GM18505 (cell line): ENCODE measurements around the gene CACNA2D3.

Experiments used
- ATAC-seq: cut with Tn5 transposase; IDR thresholded peaks from one replicate; pipeline ENCODE4 v1.9.1; 2021; ENCODE audit not compliant: unreplicated experiment
- POLR2A ChIP-seq: IDR thresholded peaks from 4 replicates; pipeline ENCODE4 v1.6.1; 2011; ENCODE audit warnings: borderline replicate concordance; ENCODE audit not compliant: insufficient read depth, insufficient read length; ENCODE audit errors: extremely low read depth

Gene CACNA2D3

DNA sequence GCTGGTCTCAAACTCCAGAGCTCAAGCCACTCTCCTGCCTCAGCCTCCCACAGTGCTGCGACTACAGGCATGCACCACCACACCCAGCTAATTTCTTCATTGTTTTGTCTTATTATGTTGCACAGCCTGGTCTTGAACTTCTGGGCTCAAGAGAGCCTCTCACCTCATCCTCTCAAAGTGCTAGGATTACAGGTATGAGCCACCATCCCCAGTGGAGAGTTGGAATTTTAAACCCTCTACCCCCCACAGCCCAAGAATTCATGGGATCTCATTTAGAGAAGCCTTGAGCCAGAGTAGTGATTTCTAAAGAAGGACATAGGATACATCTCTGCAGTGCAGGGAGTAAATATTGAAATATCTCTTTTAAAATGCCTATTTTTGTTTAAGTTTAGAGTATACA, 221.1 kb downstream of the CACNA2D3 start:
- no peak for ATAC-seq
- no peak for TF ChIP-seq POLR2A

DNA sequence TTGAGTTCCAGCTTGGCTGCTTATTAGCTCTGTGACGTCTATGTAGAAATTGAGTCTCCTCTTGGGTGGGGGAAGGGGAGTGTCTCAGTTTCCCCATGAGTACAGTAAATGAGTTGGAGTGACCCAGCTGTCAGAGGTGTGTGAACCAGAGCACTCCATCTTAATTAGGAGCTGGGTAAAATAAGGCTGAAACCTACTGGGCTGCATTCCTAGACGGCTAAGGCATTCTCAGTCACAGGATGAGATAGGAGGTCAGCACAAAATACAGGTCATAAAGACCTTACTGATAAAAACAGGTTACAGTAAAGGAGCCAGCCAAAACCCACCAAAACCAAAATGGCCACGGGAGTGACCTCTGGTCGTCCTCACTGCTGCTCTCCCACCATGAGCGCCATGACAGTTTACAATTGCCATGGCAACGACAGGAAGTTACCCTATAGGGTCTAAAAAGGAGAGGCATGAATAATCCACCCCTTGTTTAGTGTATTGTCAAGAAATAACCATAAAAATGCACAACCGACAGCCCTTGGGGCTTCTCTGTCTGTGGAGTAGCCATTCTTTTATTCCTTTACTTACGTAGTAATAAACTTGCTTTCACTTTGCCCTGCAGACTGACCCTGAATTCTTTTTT, 222.4 kb downstream of the CACNA2D3 start:
- no peak for ATAC-seq
- TF ChIP-seq POLR2A = no peak

GRCh38 chr3:54345847-54346375, 223.6 kb downstream of the CACNA2D3 start:
- ATAC-seq = no peak
- TF ChIP-seq POLR2A = no peak

DNA sequence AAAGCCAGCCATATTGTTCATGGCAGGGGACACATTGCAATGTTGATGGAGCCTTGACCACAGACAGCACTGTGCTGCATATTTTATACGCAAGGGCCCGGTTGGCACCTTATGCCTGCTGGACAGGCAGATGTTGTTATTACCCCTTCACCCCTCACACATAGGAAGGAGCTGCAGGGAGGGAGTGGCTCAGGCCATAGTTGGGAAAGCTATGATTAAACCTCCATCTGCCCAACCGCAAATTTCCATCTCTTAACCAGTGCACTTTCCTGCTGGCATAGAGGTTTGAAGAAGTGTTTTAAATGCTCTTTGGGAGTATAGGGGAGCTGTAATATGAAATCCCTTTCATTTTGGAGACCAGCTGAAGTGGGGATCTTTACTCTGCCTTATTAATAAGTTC, 224.7 kb downstream of the CACNA2D3 start:
- no peak for ATAC-seq

DNA sequence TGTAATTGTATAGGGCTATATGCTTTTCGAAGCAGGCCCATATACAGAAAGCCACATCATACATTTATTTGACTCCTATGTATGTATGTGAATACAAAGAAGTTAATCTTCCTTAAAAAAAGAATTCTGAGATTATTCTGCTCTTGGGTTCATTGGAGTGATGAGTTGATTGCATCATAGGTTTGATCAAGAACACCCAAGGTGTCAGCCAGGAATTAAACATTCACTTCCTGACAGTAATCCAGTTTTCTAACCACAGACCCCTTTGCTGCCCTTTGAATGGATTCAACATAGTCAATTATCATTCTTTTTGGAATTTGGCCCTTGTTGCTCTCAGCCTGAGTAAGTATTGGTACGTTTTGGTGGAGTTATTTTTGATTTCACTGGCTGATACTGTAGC, 225.6 kb downstream of the CACNA2D3 start:
- no peak for ATAC-seq
- TF ChIP-seq POLR2A = no peak

More for the DNA sequence above, 224.7 kb downstream of the CACNA2D3 start:
- no peak for TF ChIP-seq POLR2A

DNA sequence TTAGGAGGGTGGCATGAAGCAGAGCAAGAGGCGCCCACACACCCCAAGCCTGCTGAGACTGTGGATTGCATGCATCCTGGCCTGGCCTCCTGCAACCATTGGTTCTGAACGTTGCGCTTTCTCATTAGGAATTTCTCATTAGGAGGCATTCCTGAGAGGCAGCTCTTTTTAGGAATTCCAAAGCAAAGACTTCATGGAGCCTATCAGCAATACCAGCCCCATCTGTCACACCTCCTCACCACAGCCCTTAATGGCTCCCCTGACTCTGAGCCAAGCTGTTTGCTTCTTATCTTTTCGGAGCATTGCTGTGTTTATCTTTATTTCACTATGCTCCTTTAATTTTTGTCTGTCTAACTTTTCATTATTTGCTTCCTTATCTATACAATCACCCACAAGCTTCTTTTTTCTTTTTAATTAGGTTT, 226.9 kb downstream of the CACNA2D3 start:
- ATAC-seq = no peak

DNA sequence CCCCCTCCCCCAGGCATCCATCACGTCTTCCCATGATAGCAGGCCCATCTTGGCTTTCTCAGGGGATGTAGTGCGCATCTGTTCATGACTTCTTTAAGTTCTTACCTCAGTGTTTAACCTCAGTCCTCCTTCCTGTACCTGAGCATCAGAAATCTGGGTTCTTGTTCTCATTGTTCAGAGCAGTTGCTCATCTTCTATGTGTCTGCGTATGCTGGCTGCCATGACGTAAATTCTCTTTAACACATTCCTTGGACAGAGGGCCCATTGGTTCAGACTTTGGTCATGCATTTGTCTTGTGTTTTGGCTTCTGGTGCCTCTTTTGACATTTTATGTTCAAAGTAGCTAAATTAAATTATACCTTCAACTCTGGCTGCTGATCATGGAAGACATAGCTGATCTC, 227.3 kb downstream of the CACNA2D3 start:
- no peak for TF ChIP-seq POLR2A
- no peak for ATAC-seq

More for the DNA sequence above, 226.9 kb downstream of the CACNA2D3 start:
- TF ChIP-seq POLR2A = no peak

DNA sequence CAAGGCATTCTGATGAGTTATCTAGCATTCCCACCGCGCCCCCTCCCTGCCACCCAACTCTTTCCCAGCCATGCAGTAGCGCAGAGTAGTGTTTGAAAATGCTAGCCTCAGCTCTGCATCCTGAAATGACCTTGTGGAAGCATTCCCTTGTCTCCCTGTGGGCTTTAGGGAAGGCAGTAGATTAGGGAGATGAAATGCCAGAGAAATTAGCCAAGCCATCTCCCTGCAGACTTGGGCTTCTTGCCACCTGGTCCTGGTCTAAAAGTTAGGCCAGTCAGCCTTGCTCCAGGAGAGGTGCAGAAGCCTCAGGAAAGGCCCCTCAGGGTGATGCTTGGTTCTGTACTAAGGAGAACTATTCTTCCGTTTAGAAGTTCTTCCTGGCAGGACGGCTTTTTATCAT, 231.2 kb downstream of the CACNA2D3 start:
- ATAC-seq = no peak
- no peak for TF ChIP-seq POLR2A

DNA sequence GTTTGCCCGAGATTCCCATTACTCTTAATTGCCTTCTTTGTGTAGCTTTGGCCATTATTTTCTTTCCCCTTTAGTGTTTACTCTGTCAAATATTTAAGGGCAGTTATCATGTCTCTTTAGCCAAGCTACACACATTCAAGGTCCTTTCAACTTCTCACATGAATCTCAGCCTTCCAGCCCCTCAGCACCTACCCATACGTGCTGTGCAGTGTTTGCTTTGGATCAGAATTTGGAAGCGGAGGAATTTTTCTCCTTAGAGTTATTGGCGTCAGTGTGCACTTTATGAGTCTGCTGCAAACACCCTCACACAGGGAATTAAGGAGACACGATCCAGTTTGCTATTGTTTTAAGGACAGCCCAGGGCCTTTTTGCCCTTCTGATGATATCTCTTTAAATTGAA, 231.6 kb downstream of the CACNA2D3 start:
- no peak for ATAC-seq
- no peak for TF ChIP-seq POLR2A

DNA sequence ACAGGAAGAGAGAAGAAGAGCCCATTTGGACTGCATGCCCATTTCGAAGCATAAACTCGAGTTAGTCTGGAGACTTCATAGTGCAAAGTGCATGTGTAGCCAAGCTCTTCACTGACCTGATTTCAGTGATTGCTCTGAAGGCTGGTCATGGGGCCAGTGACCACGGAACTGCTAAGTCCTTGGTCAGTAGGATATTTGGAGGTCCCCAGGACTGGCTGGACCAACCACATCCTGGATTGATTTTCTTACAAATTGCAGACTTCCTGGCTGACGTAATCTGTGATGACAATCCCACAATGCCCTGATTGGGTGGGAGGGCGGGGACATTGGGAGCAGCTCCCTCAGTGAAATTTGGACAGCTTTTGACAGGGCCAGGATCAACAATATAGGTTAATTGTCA, 233.4 kb downstream of the CACNA2D3 start:
- no peak for ATAC-seq
- TF ChIP-seq POLR2A = no peak

DNA sequence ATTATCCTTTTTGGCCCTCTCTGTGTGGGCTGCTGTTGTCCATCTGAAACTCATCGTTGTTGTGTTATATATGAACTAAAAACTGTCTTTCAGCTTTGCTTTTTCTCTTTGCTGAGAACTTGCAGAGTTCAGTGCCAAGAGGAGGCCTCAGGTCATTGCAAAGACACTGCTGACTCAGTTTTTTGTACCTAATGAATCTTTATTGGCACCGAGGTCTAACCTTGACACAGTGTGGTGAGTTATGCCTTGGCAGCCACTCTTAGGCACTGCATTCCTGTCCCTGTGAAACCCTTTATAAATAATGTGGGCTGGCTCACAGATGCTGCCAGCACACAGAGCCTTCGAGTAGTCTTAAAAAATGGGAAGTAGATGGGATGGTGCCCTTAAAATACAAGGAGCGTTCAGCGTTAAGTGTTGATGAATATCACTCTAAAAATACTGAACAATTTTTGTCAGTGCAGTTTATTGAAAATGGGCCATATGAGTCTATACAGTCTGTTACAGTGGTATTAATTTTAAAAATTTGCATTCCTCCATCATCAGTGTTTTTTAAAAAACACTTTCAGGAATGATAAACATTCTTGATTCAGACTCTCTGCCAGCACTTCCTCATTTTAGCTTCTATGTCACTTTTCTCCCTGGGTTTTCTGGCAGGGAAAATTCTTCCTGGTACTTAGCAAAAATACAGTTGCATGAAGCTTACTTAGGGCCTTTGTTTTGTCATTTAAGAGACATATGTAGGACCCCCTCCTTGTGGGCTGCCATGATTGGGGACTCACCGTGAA, 234.1 kb downstream of the CACNA2D3 start:
- no peak for TF ChIP-seq POLR2A
- no peak for ATAC-seq

DNA sequence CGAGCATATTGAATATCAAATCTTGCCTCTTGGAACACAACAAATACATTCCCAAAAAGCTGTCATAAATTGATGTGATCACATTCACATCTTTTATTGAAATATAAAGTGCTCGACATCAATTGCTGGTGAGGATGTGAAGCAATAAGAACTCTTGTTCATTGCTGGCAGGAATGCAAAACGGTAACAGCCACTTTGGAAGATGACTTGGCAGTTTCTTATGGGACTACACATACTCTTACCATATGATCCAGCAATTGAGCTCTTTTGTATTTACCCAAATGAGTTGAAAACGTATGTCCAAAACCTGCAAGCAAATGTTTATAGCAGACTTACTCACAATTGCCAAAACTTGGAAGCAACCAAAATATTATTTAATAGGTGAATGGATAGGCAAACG, 234.9 kb downstream of the CACNA2D3 start:
- no peak for ATAC-seq
- no peak for TF ChIP-seq POLR2A

GRCh38 chr3:54358316-54358715, 236.0 kb downstream of the CACNA2D3 start:
- ATAC-seq = no peak
- TF ChIP-seq POLR2A = no peak
